DOHH2 (cell line): ENCODE measurements around the gene CNTNAP5.

Source experiments
- H3F3A ChIP-seq: fragments of 200-600 bp; sonication (generic), shearing (Covaris generic); 2 replicates; pipeline ENCODE4 v1.6.0; 2016; ENCODE audit warnings: antibody characterized with exemption, mild to moderate bottlenecking; ENCODE audit not compliant: control insufficient read depth, insufficient read depth
- H3K27ac ChIP-seq: fragments of 200-600 bp; sonication (generic); 2 replicates; pipeline ENCODE4 v1.5.1; 2014; ENCODE audit warnings: low read depth, mild to moderate bottlenecking, low read length, moderate library complexity
- H3K27me3 ChIP-seq: fragments of 200-600 bp; sonication (generic); 2 replicates; pipeline ENCODE4 v1.6.1; 2014; ENCODE audit warnings: mild to moderate bottlenecking, low read length, mixed read lengths; ENCODE audit not compliant: control insufficient read depth
- H3K36me3 ChIP-seq: fragments of 200-600 bp; sonication (generic); 2 replicates; pipeline ENCODE4 v1.6.1; 2014; ENCODE audit warnings: mild to moderate bottlenecking, low read length, moderate library complexity, mixed read lengths; ENCODE audit not compliant: control insufficient read depth
- H3K4me1 ChIP-seq: fragments of 200-600 bp; sonication (generic); 2 replicates; pipeline ENCODE4 v1.6.1; 2014; ENCODE audit warnings: mild to moderate bottlenecking, low read length, mixed read lengths; ENCODE audit not compliant: control insufficient read depth
- H3K4me2 ChIP-seq: fragments of 200-600 bp; sonication (generic); 2 replicates; pipeline ENCODE4 v1.6.0; 2014; ENCODE audit warnings: mild to moderate bottlenecking, low read length, moderate library complexity
- H3K4me3 ChIP-seq: fragments of 200-600 bp; sonication (generic); 2 replicates; pipeline ENCODE4 v1.5.1; 2014; ENCODE audit warnings: mild to moderate bottlenecking, low read length, mixed read lengths
- H3K79me2 ChIP-seq: fragments of 200-600 bp; sonication (generic); 2 replicates; pipeline ENCODE4 v1.6.1; 2014; ENCODE audit warnings: mild to moderate bottlenecking, low read length, mixed read lengths; ENCODE audit not compliant: control insufficient read depth
- H3K9me2 ChIP-seq: fragments of 200-600 bp; sonication (generic); replicated peaks from 2 replicates; pipeline ENCODE4 v1.6.1; 2014; ENCODE audit warnings: mild to moderate bottlenecking, low read length, mixed read lengths; ENCODE audit not compliant: control insufficient read depth
- H3K9me3 ChIP-seq: fragments of 200-600 bp; sonication (generic); 2 replicates; pipeline ENCODE4 v1.6.1; 2014; ENCODE audit warnings: antibody characterized with exemption, low read length, mixed read lengths; ENCODE audit not compliant: control insufficient read depth, insufficient read depth
- H4K20me1 ChIP-seq: fragments of 200-600 bp; sonication (generic); 2 replicates; pipeline ENCODE4 v1.6.0; 2014; ENCODE audit warnings: low read depth, mild to moderate bottlenecking, antibody characterized with exemption, low read length, moderate library complexity; ENCODE audit not compliant: control insufficient read depth, insufficient read depth
- CTCF ChIP-seq: fragments of 200-600 bp; sonication (generic); IDR thresholded peaks from one replicate; pipeline ENCODE4 v1.5.1; 2014; ENCODE audit warnings: antibody characterized with exemption, mild to moderate bottlenecking, low read depth, low read length; ENCODE audit not compliant: poor library complexity, severe bottlenecking
- EZH2phosphoT487 ChIP-seq: fragments of 200-600 bp; sonication (generic); IDR thresholded peaks from 2 replicates; pipeline ENCODE4 v1.6.1; 2017; ENCODE audit warnings: borderline replicate concordance, mild to moderate bottlenecking, antibody characterized with exemption, low read length, moderate library complexity, mixed read lengths

The CNTNAP5 gene

GRCh38 chr2:124485659-124486058 lies 460.6 kb downstream of the CNTNAP5 start:
- Histone ChIP-seq H3F3A (no peaks in the 10 kb centered on the region), H3K9me3 (no peaks in the 10 kb centered on the region), H3K36me3 (no peaks in the 10 kb centered on the region), H3K27ac (no peak overlapping the region), H3K4me3 (no peak overlapping the region), H3K79me2 (no peaks in the 10 kb centered on the region), H3K4me2 (no peak overlapping the region), H3K4me1 (no peaks in the 10 kb centered on the region), H4K20me1 (no peaks in the 10 kb centered on the region), H3K27me3 (no peaks in the 10 kb centered on the region), H3K9me2 (no peaks in the 10 kb centered on the region; the same call in 1 of the 2 replicates)
- TF ChIP-seq CTCF = no peak
- TF ChIP-seq EZH2phosphoT487 = no peak

GRCh38 chr2:124489686-124490085 lies 464.6 kb downstream of the CNTNAP5 start:
- no peaks in the 10 kb centered on the region for H3K4me1 ChIP-seq
- TF ChIP-seq CTCF (no peak), EZH2phosphoT487 (no peak)
- no peak overlapping the region for H3K4me3 ChIP-seq
- no peaks in the 10 kb centered on the region for H3K27me3 ChIP-seq
- H3K79me2 ChIP-seq = no peaks in the 10 kb centered on the region
- H4K20me1 ChIP-seq = no peaks in the 10 kb centered on the region
- H3K27ac ChIP-seq = no peak overlapping the region
- no peaks in the 10 kb centered on the region for H3F3A ChIP-seq
- no peaks in the 10 kb centered on the region for H3K36me3 ChIP-seq
- H3K9me3 ChIP-seq = no peaks in the 10 kb centered on the region
- no peak overlapping the region for H3K4me2 ChIP-seq
- H3K9me2 ChIP-seq = no peaks in the 10 kb centered on the region

GRCh38 chr2:124501575-124502152 lies 476.6 kb downstream of the CNTNAP5 start:
- H3K4me3 ChIP-seq = no peak overlapping the region
- H3K27ac ChIP-seq = no peak overlapping the region
- H3K4me1 ChIP-seq = no peaks in the 10 kb centered on the region
- H3K36me3 ChIP-seq = no peaks in the 10 kb centered on the region
- H4K20me1 ChIP-seq = no peaks in the 10 kb centered on the region
- H3K9me2 ChIP-seq = no peaks in the 10 kb centered on the region
- H3K4me2 ChIP-seq = no peak overlapping the region
- H3F3A ChIP-seq = no peaks in the 10 kb centered on the region
- no peaks in the 10 kb centered on the region for H3K79me2 ChIP-seq
- TF ChIP-seq EZH2phosphoT487 (no peak), CTCF (no peak)
- no peaks in the 10 kb centered on the region for H3K27me3 ChIP-seq
- H3K9me3 ChIP-seq = no peaks in the 10 kb centered on the region
